ENCODE results near the gene ATP6V0A1. TPM values are rescaled to one million over a fixed set of nuclear protein-coding genes. Genes with fewer than 3 reads are reported as not detected.
"Not testable (repeated sequence)": the region's sequence is repeated elsewhere in the genome, so short reads cannot be mapped to it uniquely, and the experiment has no call there.

ATP6V0A1 gene
- total RNA-seq, 3 donors from 2014 or later, result 88.5 to 105 (median 95.6) TPM

DNA sequence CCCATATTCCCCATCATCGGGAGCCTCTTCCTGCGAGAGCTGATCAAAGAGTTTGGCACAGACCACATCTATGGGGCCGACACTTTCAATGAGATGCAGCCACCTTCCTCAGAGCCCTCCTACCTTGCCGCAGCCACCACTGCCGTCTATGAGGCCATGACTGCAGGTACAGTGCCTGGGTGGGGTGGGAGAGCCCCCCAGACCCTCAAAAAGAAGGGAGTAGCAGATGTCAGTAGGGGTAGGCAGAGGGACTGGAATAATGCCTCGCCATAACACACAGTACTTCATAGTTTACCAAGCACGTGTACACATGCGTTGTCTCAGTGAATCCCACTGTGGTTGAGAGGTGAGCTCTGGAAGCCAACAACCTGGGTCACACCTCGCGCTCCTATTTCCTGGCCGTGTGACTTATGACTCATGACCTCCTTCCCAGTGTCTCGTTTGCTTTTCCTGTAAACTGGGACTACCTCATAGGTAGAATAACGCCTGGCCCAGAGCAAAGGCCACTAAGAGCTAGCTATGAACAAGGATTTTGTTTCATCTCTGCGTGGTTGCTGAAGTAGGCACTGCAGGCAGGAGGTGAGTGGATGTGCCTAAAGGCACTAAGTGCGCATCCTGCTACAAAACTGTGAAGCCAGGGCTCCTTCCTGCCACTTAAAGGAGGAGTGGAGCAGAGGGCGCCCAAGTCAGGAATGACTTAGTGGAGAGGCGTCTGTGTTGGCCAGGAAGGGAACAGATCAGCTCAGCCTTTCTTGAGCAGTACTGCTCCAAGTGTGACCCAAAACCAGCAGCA lies 82.6 kb downstream of the ATP6V0A1 start:
- ATAC-seq, result peak; percentile 86
- H3K36me3 ChIP-seq (ENCODE audit: low read depth), result no peaks in the 10 kb centered on the region
- TF ChIP-seq, protein P1, sequence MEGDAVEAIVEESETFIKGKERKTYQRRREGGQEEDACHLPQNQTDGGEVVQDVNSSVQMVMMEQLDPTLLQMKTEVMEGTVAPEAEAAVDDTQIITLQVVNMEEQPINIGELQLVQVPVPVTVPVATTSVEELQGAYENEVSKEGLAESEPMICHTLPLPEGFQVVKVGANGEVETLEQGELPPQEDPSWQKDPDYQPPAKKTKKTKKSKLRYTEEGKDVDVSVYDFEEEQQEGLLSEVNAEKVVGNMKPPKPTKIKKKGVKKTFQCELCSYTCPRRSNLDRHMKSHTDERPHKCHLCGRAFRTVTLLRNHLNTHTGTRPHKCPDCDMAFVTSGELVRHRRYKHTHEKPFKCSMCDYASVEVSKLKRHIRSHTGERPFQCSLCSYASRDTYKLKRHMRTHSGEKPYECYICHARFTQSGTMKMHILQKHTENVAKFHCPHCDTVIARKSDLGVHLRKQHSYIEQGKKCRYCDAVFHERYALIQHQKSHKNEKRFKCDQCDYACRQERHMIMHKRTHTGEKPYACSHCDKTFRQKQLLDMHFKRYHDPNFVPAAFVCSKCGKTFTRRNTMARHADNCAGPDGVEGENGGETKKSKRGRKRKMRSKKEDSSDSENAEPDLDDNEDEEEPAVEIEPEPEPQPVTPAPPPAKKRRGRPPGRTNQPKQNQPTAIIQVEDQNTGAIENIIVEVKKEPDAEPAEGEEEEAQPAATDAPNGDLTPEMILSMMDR (IDR thresholded peaks at IDR 0.05), result no peak

DNA sequence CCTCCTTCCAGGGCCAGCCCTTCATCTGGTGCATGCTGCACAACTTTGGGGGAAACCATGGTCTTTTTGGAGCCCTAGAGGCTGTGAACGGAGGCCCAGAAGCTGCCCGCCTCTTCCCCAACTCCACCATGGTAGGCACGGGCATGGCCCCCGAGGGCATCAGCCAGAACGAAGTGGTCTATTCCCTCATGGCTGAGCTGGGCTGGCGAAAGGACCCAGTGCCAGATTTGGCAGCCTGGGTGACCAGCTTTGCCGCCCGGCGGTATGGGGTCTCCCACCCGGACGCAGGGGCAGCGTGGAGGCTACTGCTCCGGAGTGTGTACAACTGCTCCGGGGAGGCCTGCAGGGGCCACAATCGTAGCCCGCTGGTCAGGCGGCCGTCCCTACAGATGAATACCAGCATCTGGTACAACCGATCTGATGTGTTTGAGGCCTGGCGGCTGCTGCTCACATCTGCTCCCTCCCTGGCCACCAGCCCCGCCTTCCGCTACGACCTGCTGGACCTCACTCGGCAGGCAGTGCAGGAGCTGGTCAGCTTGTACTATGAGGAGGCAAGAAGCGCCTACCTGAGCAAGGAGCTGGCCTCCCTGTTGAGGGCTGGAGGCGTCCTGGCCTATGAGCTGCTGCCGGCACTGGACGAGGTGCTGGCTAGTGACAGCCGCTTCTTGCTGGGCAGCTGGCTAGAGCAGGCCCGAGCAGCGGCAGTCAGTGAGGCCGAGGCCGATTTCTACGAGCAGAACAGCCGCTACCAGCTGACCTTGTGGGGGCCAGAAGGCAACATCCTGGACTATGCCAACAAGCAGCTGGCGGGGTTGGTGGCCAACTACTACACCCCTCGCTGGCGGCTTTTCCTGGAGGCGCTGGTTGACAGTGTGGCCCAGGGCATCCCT lies 84.8 kb downstream of the ATP6V0A1 start:
- DNase-seq, result no peak
- Histone ChIP-seq H3K4me3 (no peak overlapping the region), H3K36me3 (ENCODE audit: low read depth) (no peaks in the 10 kb centered on the region), H3K4me1 (ENCODE audit: low read depth) (peaks cover 21% of the 10 kb centered on the region), H3K9me3 (no peaks in the 10 kb centered on the region)
- intact Hi-C loops (cut with DNase I, micrococcal nuclease), result no loop called here
- TF ChIP-seq, protein P1 (IDR thresholded peaks at IDR 0.05), result no peak
- ATAC-seq, result no peak

More for the DNA sequence above, 82.6 kb downstream of the ATP6V0A1 start:
- H3K9me3 ChIP-seq, result no peaks in the 10 kb centered on the region
- peaks cover 25% of the 10 kb centered on the region for H3K4me1 ChIP-seq (ENCODE audit: low read depth)
- peak in 2 of 3 donors; percentile 56 to 62 for DNase-seq
- intact Hi-C loops (cut with DNase I, micrococcal nuclease), result no loop called here
- H3K4me3 ChIP-seq, result no peak overlapping the region

DNA sequence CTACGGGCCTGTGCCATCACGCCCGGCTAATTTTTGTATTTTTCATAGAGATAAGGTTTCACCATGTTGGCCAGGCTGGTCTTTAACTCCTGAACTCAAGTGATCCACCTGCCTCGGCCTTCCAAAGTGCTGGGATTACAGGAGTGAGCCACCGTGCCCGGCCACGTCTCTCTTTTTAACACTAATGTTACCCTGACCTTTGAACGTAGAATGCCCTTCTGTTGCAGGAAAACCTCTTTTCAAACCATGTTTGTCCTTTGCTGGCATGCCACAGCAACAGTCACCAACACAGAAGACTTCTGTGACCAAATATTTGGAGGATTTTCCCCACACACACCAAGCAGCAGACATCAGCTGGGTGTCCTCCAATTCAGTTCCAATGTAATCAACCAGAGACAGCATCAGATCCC lies 86.2 kb downstream of the ATP6V0A1 start:
- peaks cover 28% of the 10 kb centered on the region for H3K4me1 ChIP-seq (ENCODE audit: low read depth)
- ATAC-seq (no peak), DNase-seq (no peak)
- H3K36me3 ChIP-seq (ENCODE audit: low read depth), result no peaks in the 10 kb centered on the region
- TF ChIP-seq, protein P1 (IDR thresholded peaks at IDR 0.05), result no peak
- intact Hi-C loops (cut with DNase I, micrococcal nuclease), result no loop called here
- no peak overlapping the region for H3K4me3 ChIP-seq
- H3K9me3 ChIP-seq, result no peaks in the 10 kb centered on the region

DNA sequence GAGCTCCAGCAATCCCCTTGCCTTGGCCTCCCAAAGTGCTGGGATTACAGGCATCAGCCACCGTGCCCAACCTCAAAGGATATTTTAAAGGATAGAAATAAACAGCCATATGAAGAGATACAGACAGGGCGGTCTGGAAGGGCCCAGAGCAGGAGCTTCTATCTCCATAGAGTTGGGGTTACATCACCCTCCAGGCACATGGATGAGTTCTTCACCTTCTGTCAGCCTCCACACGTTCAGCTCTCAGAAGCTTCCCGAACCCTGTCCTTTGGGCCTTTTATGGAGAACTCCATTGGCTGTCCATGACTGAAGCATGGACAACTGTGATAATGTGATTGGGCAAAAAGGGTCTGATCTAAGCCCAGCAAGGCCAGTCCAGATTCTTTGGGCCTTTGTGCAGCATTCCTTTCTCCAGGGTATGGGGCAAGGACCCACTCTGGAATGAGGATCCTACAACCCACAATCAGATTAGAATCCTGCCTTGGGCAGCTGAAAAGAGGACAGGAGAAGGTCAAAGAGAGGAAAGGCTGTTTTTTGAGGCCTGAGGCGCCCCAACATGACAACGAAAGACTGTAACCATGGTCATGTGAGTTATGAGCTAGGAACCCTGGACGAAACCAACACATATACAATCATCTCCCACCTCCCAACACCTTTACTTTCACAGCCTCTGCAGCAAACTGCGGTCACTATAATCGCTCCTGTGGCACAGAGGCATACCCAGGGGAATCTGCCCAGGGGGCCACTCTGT lies 87.3 kb downstream of the ATP6V0A1 start:
- peaks cover 26% of the 10 kb centered on the region for H3K4me1 ChIP-seq (ENCODE audit: low read depth)
- H3K9me3 ChIP-seq; H3K4me3 ChIP-seq; intact Hi-C loops (cut with DNase I, micrococcal nuclease); ATAC-seq; H3K36me3 ChIP-seq (ENCODE audit: low read depth); DNase-seq: not testable (repeated sequence)

DNA sequence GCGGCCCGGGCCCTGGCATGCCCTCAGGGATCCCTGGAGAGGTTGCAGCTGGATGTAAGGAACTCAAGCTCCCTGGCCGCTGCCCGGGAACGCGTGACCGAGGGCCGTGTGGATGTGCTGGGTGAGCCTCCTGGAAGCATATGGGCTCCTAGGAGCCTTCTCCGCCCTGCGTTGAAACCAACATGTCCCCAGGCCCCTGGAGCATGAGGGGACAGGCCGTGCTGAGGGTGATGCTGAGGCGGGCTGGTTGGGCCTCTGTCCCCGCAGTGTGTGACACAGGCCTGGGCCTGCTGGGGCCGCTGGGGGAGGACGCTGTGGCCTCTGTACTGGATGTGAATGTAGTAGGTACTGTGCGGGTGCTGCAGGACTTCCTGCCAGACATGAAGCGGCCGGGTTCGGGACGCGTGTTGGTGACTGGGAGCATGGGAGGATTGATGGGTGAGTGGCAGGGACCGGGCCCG lies 88.4 kb downstream of the ATP6V0A1 start:
- DNase-seq (peak in 2 of 3 donors; percentile 46 to 55), ATAC-seq (no peak)
- Histone ChIP-seq H3K9me3 (no peaks in the 10 kb centered on the region), H3K4me1 (ENCODE audit: low read depth) (peaks cover 15% of the 10 kb centered on the region), H3K36me3 (ENCODE audit: low read depth) (no peaks in the 10 kb centered on the region), H3K4me3 (no peak overlapping the region)
- TF ChIP-seq, protein P1 (IDR thresholded peaks at IDR 0.05), result no peak
- intact Hi-C loops (cut with DNase I, micrococcal nuclease), result no loop called here

Data from mucosa of descending colon (tissue), 3 donors.